NCI-H1694 treated with DMSO at 0.1 percent for 48 hours (cell line): Measurements from ENCODE around the gene SLC26A6.

Source experiments
- DNase-seq: peaks from one replicate; lab custom pipeline; 2025; lab: John Stamatoyannopoulos, UW

SLC26A6 gene

GRCh38 chr3:48599077-48599501 is 36.2 kb downstream of the SLC26A6 start:
- DNase-seq, result no peak

GRCh38 chr3:48598323-48599076 is 36.8 kb downstream of the SLC26A6 start:
- DNase-seq, result no peak

- no peak for DNase-seq
Observed at GRCh38 chr3:48597408-48597800, 37.9 kb downstream of the SLC26A6 start.

GRCh38 chr3:48596676-48597407 is 38.4 kb downstream of the SLC26A6 start:
- no peak for DNase-seq

- DNase-seq, result no peak
Observed at GRCh38 chr3:48596157-48596556, 39.1 kb downstream of the SLC26A6 start.

- DNase-seq, result no peak
Observed at GRCh38 chr3:48595526-48596121, 39.6 kb downstream of the SLC26A6 start.

GRCh38 chr3:48595075-48595525 is 40.2 kb downstream of the SLC26A6 start, which contains the start of gene COL7A1:
TSS of gene COL7A1 (minus strand) at chr3:48595329. CDS start at chr3:48595159, 170 bp downstream.
- DNase-seq, result no peak

GRCh38 chr3:48594417-48595049 is 40.7 kb downstream of the SLC26A6 start:
- no peak for DNase-seq

- no peak for DNase-seq
Observed at GRCh38 chr3:48593337-48593736, 41.9 kb downstream of the SLC26A6 start.

- no peak for DNase-seq
Observed at GRCh38 chr3:48592519-48593087, 42.7 kb downstream of the SLC26A6 start.

- no peak for DNase-seq
Observed at GRCh38 chr3:48591886-48592518, 43.3 kb downstream of the SLC26A6 start.

GRCh38 chr3:48591436-48591835 is 43.8 kb downstream of the SLC26A6 start:
- DNase-seq, result no peak

- no peak for DNase-seq
Observed at GRCh38 chr3:48588230-48588629, 47.0 kb downstream of the SLC26A6 start.

- no peak for DNase-seq
Observed at GRCh38 chr3:48587686-48588085, 47.6 kb downstream of the SLC26A6 start.

GRCh38 chr3:48585411-48585810 is 49.9 kb downstream of the SLC26A6 start:
- no peak for DNase-seq

GRCh38 chr3:48584836-48585235 is 50.4 kb downstream of the SLC26A6 start:
- DNase-seq, result no peak

- DNase-seq, result no peak
Observed at GRCh38 chr3:48581621-48582481, 53.4 kb downstream of the SLC26A6 start.

GRCh38 chr3:48576647-48577046 is 58.6 kb downstream of the SLC26A6 start:
- DNase-seq, result no peak
